ENCODE results near the gene TPBGL. TPM values are rescaled to one million over a fixed set of nuclear protein-coding genes. Genes with fewer than 3 reads are reported as not detected.
A peak's percentile ranks its signal among the peaks of the same experiment; 100 is the strongest.
"Not testable (repeated sequence)": the region's sequence is repeated elsewhere in the genome, so short reads cannot be mapped to it uniquely, and the experiment has no call there.

The TPBGL gene
- total RNA-seq, 1 experiment from 2014 or later: 2.7 TPM

- DNase-seq (ENCODE audit: low read depth, low spot score): no peak
- in situ Hi-C loops (cut with HindIII; ENCODE audit: low pct_unique_long_range_greater_than_20kb, low sequenced_read_pairs): no loop called here
Observed at GRCh38 chr11:75262961-75263852, 22.6 kb downstream of the TPBGL start.

GRCh38 chr11:75263944-75264349 is 23.4 kb downstream of the TPBGL start:
- in situ Hi-C loops (cut with HindIII; ENCODE audit: low pct_unique_long_range_greater_than_20kb, low sequenced_read_pairs): no loop called here
- peak; percentile 25 for DNase-seq (ENCODE audit: low read depth, low spot score)

GRCh38 chr11:75264356-75264755 is 23.8 kb downstream of the TPBGL start:
- in situ Hi-C loops (cut with HindIII; ENCODE audit: low pct_unique_long_range_greater_than_20kb, low sequenced_read_pairs): no loop called here
- DNase-seq (ENCODE audit: low read depth, low spot score): no peak

- in situ Hi-C loops (cut with HindIII; ENCODE audit: low pct_unique_long_range_greater_than_20kb, low sequenced_read_pairs): no loop called here
Observed at GRCh38 chr11:75264971-75265370, 24.4 kb downstream of the TPBGL start.

GRCh38 chr11:75265851-75266531 is 25.4 kb downstream of the TPBGL start:
- no peak for DNase-seq (ENCODE audit: low read depth, low spot score)
- in situ Hi-C loops (cut with HindIII; ENCODE audit: low pct_unique_long_range_greater_than_20kb, low sequenced_read_pairs): no loop called here

More at GRCh38 chr11:75264971-75265370, 24.4 kb downstream of the TPBGL start:
- DNase-seq (ENCODE audit: low read depth, low spot score): no peak

- in situ Hi-C loops (cut with HindIII; ENCODE audit: low pct_unique_long_range_greater_than_20kb, low sequenced_read_pairs): no loop called here
Observed at GRCh38 chr11:75267171-75267970, 26.8 kb downstream of the TPBGL start.

GRCh38 chr11:75268626-75269366 is 28.2 kb downstream of the TPBGL start:
- in situ Hi-C loops (cut with HindIII; ENCODE audit: low pct_unique_long_range_greater_than_20kb, low sequenced_read_pairs): no loop called here
- DNase-seq (ENCODE audit: low read depth, low spot score): no peak

More at GRCh38 chr11:75267171-75267970, 26.8 kb downstream of the TPBGL start:
- no peak for DNase-seq (ENCODE audit: low read depth, low spot score)

GRCh38 chr11:75269367-75269660 is 28.7 kb downstream of the TPBGL start:
- in situ Hi-C loops (cut with HindIII; ENCODE audit: low pct_unique_long_range_greater_than_20kb, low sequenced_read_pairs): no loop called here
- no peak for DNase-seq (ENCODE audit: low read depth, low spot score)

GRCh38 chr11:75269896-75270295 is 29.3 kb downstream of the TPBGL start:
- in situ Hi-C loops (cut with HindIII; ENCODE audit: low pct_unique_long_range_greater_than_20kb, low sequenced_read_pairs): no loop called here

GRCh38 chr11:75270896-75271418 is 30.4 kb downstream of the TPBGL start:
- peak; percentile 55 for DNase-seq (ENCODE audit: low read depth, low spot score)
- in situ Hi-C loops (cut with HindIII; ENCODE audit: low pct_unique_long_range_greater_than_20kb, low sequenced_read_pairs): no loop called here

More at GRCh38 chr11:75269896-75270295, 29.3 kb downstream of the TPBGL start:
- no peak for DNase-seq (ENCODE audit: low read depth, low spot score)

- in situ Hi-C loops (cut with HindIII; ENCODE audit: low pct_unique_long_range_greater_than_20kb, low sequenced_read_pairs): no loop called here
Observed at GRCh38 chr11:75271730-75272129, 31.2 kb downstream of the TPBGL start.

GRCh38 chr11:75272391-75272790 is 31.8 kb downstream of the TPBGL start:
- in situ Hi-C loops (cut with HindIII; ENCODE audit: low pct_unique_long_range_greater_than_20kb, low sequenced_read_pairs): no loop called here
- DNase-seq (ENCODE audit: low read depth, low spot score): no peak

More at GRCh38 chr11:75271730-75272129, 31.2 kb downstream of the TPBGL start:
- no peak for DNase-seq (ENCODE audit: low read depth, low spot score)

GRCh38 chr11:75272821-75273301 is 32.3 kb downstream of the TPBGL start:
- no peak for DNase-seq (ENCODE audit: low read depth, low spot score)
- in situ Hi-C loops (cut with HindIII; ENCODE audit: low pct_unique_long_range_greater_than_20kb, low sequenced_read_pairs): no loop called here

GRCh38 chr11:75273411-75274391 is 33.1 kb downstream of the TPBGL start:
- no peak for DNase-seq (ENCODE audit: low read depth, low spot score)
- in situ Hi-C loops (cut with HindIII; ENCODE audit: low pct_unique_long_range_greater_than_20kb, low sequenced_read_pairs): no loop called here

GRCh38 chr11:75274716-75275115 is 34.1 kb downstream of the TPBGL start:
- in situ Hi-C loops (cut with HindIII; ENCODE audit: low pct_unique_long_range_greater_than_20kb, low sequenced_read_pairs): not testable (repeated sequence)

GRCh38 chr11:75275581-75275980 is 35.0 kb downstream of the TPBGL start:
- in situ Hi-C loops (cut with HindIII; ENCODE audit: low pct_unique_long_range_greater_than_20kb, low sequenced_read_pairs): no loop called here
- no peak for DNase-seq (ENCODE audit: low read depth, low spot score)

More at GRCh38 chr11:75274716-75275115, 34.1 kb downstream of the TPBGL start:
- DNase-seq (ENCODE audit: low read depth, low spot score): not testable (repeated sequence)
